Chondrocyte (in vitro differentiated cells): ENCODE measurements around the gene SLC11A1. TPM values are rescaled to one million over a fixed set of nuclear protein-coding genes. Genes with fewer than 3 reads are reported as not detected.

Experiments
- DNase-seq: peaks from one replicate; pipeline ENCODE4 v3.0.0; 2021; ENCODE audit warnings: mixed read lengths, low spot score
- H3K27ac Mint-ChIP-seq: one replicate; pipeline ENCODE4 v1.8.0; 2021; ENCODE audit warnings: mild to moderate bottlenecking, moderate library complexity, mixed read lengths; ENCODE audit not compliant: unreplicated experiment
- H3K27me3 Mint-ChIP-seq: 2 replicates; pipeline ENCODE4 v1.8.0; 2021; ENCODE audit warnings: low read depth, mixed read lengths
- H3K36me3 Mint-ChIP-seq: 2 replicates; pipeline ENCODE4 v1.8.0; 2021; ENCODE audit warnings: low read depth, mixed read lengths
- H3K4me1 Mint-ChIP-seq: 2 replicates; pipeline ENCODE4 v1.8.0; 2021; ENCODE audit warnings: low read depth, mild to moderate bottlenecking, mixed read lengths
- H3K4me3 Mint-ChIP-seq: one replicate; pipeline ENCODE4 v1.8.0; 2021; ENCODE audit warnings: mild to moderate bottlenecking, moderate library complexity, mixed read lengths; ENCODE audit not compliant: unreplicated experiment
- H3K9me3 Mint-ChIP-seq: 2 replicates; pipeline ENCODE4 v1.8.0; 2021; ENCODE audit warnings: low read depth, mixed read lengths
- CTCF ChIP-seq: fragments of 200-600 bp; sonication (generic); IDR thresholded peaks from 2 replicates; pipeline ENCODE4 v1.5.0; 2021; ENCODE audit warnings: antibody characterized with exemption, mild to moderate bottlenecking, moderate library complexity
- long read RNA-seq: library from polyadenylated mRNA; stranded (forward); transcript quantifications from one replicate; pipeline ENCODE4 v2.0.0, GENCODE V29; 2021
- total RNA-seq: library from RNA; stranded (reverse); gene quantifications from 3 replicates; pipeline ENCODE4 v1.2.1, GENCODE V29; 2021

Gene SLC11A1
- 0.08 to 0.15 TPM (median 0.10 TPM) in 3 replicates for total RNA-seq
- long read RNA-seq = 0 reads

GRCh38 chr2:218381916-218382366 lies at the start of gene SLC11A1:
Gene SLC11A1 (plus strand): TSS chr2:218382273. CDS start chr2:218382369, 96 bp downstream.
- Mint-ChIP-seq H3K4me1 (no peaks in the 10 kb centered on the region), H3K27ac (no peak within 1 kb of the TSS)
- DNase-seq = no peak

GRCh38 chr2:218332288-218332687 lies 49.8 kb upstream of the SLC11A1 start:
- Mint-ChIP-seq H3K4me3 (no peak overlapping the region), H3K27ac (no peak overlapping the region), H3K4me1 (peaks cover 5% of the 10 kb centered on the region), H3K36me3 (peaks cover 2% of the 10 kb centered on the region), H3K27me3 (no peaks in the 10 kb centered on the region), H3K9me3 (no peaks in the 10 kb centered on the region)
- TF ChIP-seq CTCF = no peak
- no peak for DNase-seq

More at GRCh38 chr2:218381916-218382366, at the start of gene SLC11A1:
- H3K36me3 Mint-ChIP-seq = no peaks in the 10 kb centered on the region
- TF ChIP-seq CTCF = no peak
- H3K27me3 Mint-ChIP-seq = peaks cover 2% of the 10 kb centered on the region
- H3K4me3 Mint-ChIP-seq = no peak within 1 kb of the TSS
- H3K9me3 Mint-ChIP-seq = no peaks in the 10 kb centered on the region

- Mint-ChIP-seq H3K27me3 (no peaks in the 10 kb centered on the region), H3K9me3 (no peaks in the 10 kb centered on the region), H3K27ac (peak overlapping the region; percentile 30), H3K4me1 (peaks cover 5% of the 10 kb centered on the region), H3K4me3 (no peak overlapping the region), H3K36me3 (peaks cover 2% of the 10 kb centered on the region)
- TF ChIP-seq CTCF = no peak
- DNase-seq = no peak
These were observed 49.0 kb upstream of the SLC11A1 start for GRCh38 chr2:218332920-218333645.

- Mint-ChIP-seq H3K27me3 (no peaks in the 10 kb centered on the region), H3K9me3 (no peaks in the 10 kb centered on the region)
- TF ChIP-seq CTCF = no peak
These were observed 47.5 kb upstream of the SLC11A1 start for GRCh38 chr2:218334531-218334930.

GRCh38 chr2:218340656-218341055 lies 41.4 kb upstream of the SLC11A1 start:
- Mint-ChIP-seq H3K9me3 (no peaks in the 10 kb centered on the region), H3K4me3 (no peak overlapping the region), H3K27ac (no peak overlapping the region), H3K27me3 (no peaks in the 10 kb centered on the region), H3K4me1 (peaks cover 21% of the 10 kb centered on the region), H3K36me3 (peaks cover 2% of the 10 kb centered on the region)
- no peak for TF ChIP-seq CTCF
- no peak for DNase-seq

More at GRCh38 chr2:218334531-218334930, 47.5 kb upstream of the SLC11A1 start:
- Mint-ChIP-seq H3K4me1 (peaks cover 5% of the 10 kb centered on the region), H3K4me3 (no peak overlapping the region), H3K27ac (no peak overlapping the region), H3K36me3 (peaks cover 2% of the 10 kb centered on the region)
- no peak for DNase-seq
